NCI-H1105 (cell line): ENCODE results near the gene PADI1.

Experiments used
- DNase-seq: peaks from one replicate; lab custom pipeline; 2025; lab: John Stamatoyannopoulos, UW

Gene PADI1

GRCh38 chr1:17181781-17182464 is 23.0 kb upstream of the PADI1 start:
- no peak for DNase-seq

GRCh38 chr1:17183388-17184160 is 21.4 kb upstream of the PADI1 start:
- no peak for DNase-seq

GRCh38 chr1:17184161-17184665 is 20.7 kb upstream of the PADI1 start:
- DNase-seq, result no peak

GRCh38 chr1:17184822-17185484 is 20.0 kb upstream of the PADI1 start:
- no peak for DNase-seq

- no peak for DNase-seq
Measured at GRCh38 chr1:17185485-17185860, 19.5 kb upstream of the PADI1 start.

GRCh38 chr1:17186216-17186909 is 18.6 kb upstream of the PADI1 start:
- DNase-seq, result no peak

- DNase-seq, result no peak
Measured at GRCh38 chr1:17187051-17187450, 17.9 kb upstream of the PADI1 start.

- DNase-seq, result no peak
Measured at GRCh38 chr1:17188217-17188616, 16.7 kb upstream of the PADI1 start.

GRCh38 chr1:17188889-17189631 is 15.9 kb upstream of the PADI1 start:
- no peak for DNase-seq

GRCh38 chr1:17189632-17189990 is 15.3 kb upstream of the PADI1 start:
- no peak for DNase-seq

GRCh38 chr1:17190010-17190995 is 14.6 kb upstream of the PADI1 start:
- no peak for DNase-seq

GRCh38 chr1:17191990-17192242 is 13.0 kb upstream of the PADI1 start:
- DNase-seq, result no peak

GRCh38 chr1:17192394-17193221 is 12.3 kb upstream of the PADI1 start:
- DNase-seq, result no peak

GRCh38 chr1:17193222-17194132 is 11.5 kb upstream of the PADI1 start:
- DNase-seq, result no peak

GRCh38 chr1:17194133-17194475 is 10.8 kb upstream of the PADI1 start:
- no peak for DNase-seq

- DNase-seq, result no peak
Measured at GRCh38 chr1:17194615-17195528, 10.1 kb upstream of the PADI1 start.

GRCh38 chr1:17195731-17196130 is 9.2 kb upstream of the PADI1 start:
- no peak for DNase-seq
